ENCODE data around the gene NRXN3. TPM values are rescaled to one million over a fixed set of nuclear protein-coding genes. Genes with fewer than 3 reads are reported as not detected.
"Not testable (repeated sequence)": the region's sequence is repeated elsewhere in the genome, so short reads cannot be mapped to it uniquely, and the experiment has no call there.

The NRXN3 gene
- total RNA-seq, 2 donors from 2014 or later = not detected

DNA sequence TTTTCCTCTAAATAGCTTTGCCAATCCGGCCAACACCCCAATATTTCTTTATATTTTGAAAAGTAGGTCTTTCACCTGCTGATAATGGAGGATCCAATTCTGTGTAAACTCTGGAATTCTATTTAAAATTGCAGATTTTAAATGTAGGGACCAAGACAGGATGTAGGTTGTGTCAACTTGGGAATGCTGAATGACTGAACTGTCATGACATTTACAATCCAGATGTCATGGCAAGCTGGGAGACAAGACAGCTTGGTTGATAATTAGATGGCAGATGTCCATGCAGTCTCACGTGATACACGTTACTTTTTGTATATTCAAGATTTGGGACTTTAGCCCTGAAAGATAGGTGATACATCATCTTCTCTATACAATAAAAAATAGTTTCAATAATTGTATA, 1564.0 kb downstream of the NRXN3 start:
- Mint-ChIP-seq H3K4me1 (no peaks in the 10 kb centered on the region), H3K4me3 (no peak overlapping the region), H3K27me3 (no peaks in the 10 kb centered on the region), H3K27ac (no peak overlapping the region), H3K36me3 (ENCODE audit: low read depth) (no peaks in the 10 kb centered on the region)
- DNase-seq (no peak), ATAC-seq (no peak)
- H3K9me3 ChIP-seq (ENCODE audit: control insufficient read depth, low read length, poor library complexity, severe bottlenecking) = no peaks in the 10 kb centered on the region

GRCh38 chr14:79734656-79735055, 1564.5 kb downstream of the NRXN3 start:
- no peak for ATAC-seq
- Mint-ChIP-seq H3K36me3 (ENCODE audit: low read depth) (no peaks in the 10 kb centered on the region), H3K4me3 (no peak overlapping the region), H3K4me1 (no peaks in the 10 kb centered on the region), H3K27ac (no peak overlapping the region), H3K27me3 (no peaks in the 10 kb centered on the region)
- no peak for DNase-seq
- no peaks in the 10 kb centered on the region for H3K9me3 ChIP-seq (ENCODE audit: control insufficient read depth, low read length, poor library complexity, severe bottlenecking)

DNA sequence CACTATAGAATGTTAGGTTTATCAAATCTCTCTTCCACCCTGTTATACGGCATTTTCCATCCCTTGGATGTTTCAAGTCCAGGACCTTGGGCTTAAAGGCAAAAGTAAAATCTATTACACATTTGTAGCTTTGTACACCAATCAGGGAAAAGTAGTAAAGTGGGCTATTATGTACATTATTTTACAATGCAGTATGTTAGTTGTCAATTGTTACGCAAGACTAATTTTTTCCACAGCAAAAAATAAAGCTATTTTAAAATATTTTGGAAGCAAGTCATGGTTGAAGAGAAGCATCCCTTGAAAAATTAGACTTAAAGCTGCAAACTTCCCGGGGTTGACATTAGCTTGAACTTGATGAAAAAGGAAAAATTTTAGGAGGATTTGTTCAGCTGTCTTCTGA, 1564.9 kb downstream of the NRXN3 start:
- Mint-ChIP-seq H3K27me3 (no peaks in the 10 kb centered on the region), H3K4me3 (no peak overlapping the region)
- no peak for ATAC-seq

DNA sequence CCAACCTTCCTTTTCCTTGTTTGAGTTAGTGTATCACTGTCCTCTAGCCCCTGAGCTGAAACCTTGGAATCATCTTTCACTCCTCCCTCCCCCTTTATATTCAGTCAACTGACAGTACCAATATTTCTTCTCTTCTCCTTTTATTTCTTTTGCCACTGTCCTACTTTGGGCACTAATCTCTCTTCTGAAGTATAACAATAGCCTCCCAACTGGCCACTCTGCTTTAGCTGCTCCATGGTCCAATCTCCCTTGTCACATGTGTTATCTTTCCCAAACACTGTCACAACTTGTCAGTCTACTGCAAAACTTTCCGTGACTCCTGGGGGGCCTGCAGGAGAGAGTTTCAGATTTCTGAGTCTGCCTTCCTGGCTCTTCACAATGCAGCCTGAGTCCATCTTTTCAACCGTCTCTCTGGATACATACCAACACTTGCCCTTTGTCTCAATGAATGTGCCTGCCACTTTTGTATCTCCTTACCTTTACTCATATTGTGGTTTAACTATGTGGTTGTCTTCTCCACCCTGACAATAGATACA, 1570.0 kb downstream of the NRXN3 start:
- H3K27me3 Mint-ChIP-seq = no peaks in the 10 kb centered on the region
- DNase-seq = no peak
- no peak for ATAC-seq
- no peak overlapping the region for H3K4me3 Mint-ChIP-seq
- no peaks in the 10 kb centered on the region for H3K4me1 Mint-ChIP-seq
- no peaks in the 10 kb centered on the region for H3K36me3 Mint-ChIP-seq (ENCODE audit: low read depth)
- H3K27ac Mint-ChIP-seq = no peak overlapping the region
- no peaks in the 10 kb centered on the region for H3K9me3 ChIP-seq (ENCODE audit: control insufficient read depth, low read length, poor library complexity, severe bottlenecking)

More for the DNA sequence above, 1564.9 kb downstream of the NRXN3 start:
- DNase-seq = no peak
- Mint-ChIP-seq H3K36me3 (ENCODE audit: low read depth) (no peaks in the 10 kb centered on the region), H3K27ac (no peak overlapping the region), H3K4me1 (no peaks in the 10 kb centered on the region)
- no peaks in the 10 kb centered on the region for H3K9me3 ChIP-seq (ENCODE audit: control insufficient read depth, low read length, poor library complexity, severe bottlenecking)

DNA sequence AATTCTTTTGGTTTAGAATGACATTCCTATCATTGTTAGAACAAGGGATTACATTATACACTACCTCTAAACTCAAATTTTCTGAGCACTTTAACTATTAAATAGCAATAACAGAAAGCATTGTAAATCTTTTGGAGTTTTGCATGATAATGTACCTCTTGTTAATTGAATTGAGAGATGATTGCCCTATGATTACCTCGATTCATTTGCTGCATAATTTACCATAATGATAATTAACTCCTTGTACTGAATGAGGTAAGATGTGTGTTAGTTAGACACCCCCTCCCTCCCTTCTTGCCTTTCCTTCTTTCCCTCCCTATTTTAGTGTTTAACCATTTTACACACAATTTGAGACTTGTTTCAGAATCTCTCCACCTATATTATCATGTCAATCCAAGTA, 1572.0 kb downstream of the NRXN3 start:
- ATAC-seq (no peak), DNase-seq (no peak)
- H3K9me3 ChIP-seq (ENCODE audit: control insufficient read depth, low read length, poor library complexity, severe bottlenecking) = no peaks in the 10 kb centered on the region
- Mint-ChIP-seq H3K4me1 (no peaks in the 10 kb centered on the region), H3K27me3 (no peaks in the 10 kb centered on the region), H3K36me3 (ENCODE audit: low read depth) (no peaks in the 10 kb centered on the region), H3K4me3 (no peak overlapping the region), H3K27ac (no peak overlapping the region)

GRCh38 chr14:79745046-79745445, 1574.9 kb downstream of the NRXN3 start:
- no peaks in the 10 kb centered on the region for H3K9me3 ChIP-seq (ENCODE audit: control insufficient read depth, low read length, poor library complexity, severe bottlenecking)
- Mint-ChIP-seq H3K27ac (no peak overlapping the region), H3K4me1 (no peaks in the 10 kb centered on the region), H3K27me3 (no peaks in the 10 kb centered on the region), H3K4me3 (no peak overlapping the region), H3K36me3 (ENCODE audit: low read depth) (no peaks in the 10 kb centered on the region)
- no peak for DNase-seq
- no peak for ATAC-seq

GRCh38 chr14:79749065-79749464, 1578.9 kb downstream of the NRXN3 start:
- DNase-seq (no peak), ATAC-seq (no peak)
- H3K27ac Mint-ChIP-seq = no peak overlapping the region
- no peaks in the 10 kb centered on the region for H3K27me3 Mint-ChIP-seq
- no peak overlapping the region for H3K4me3 Mint-ChIP-seq
- no peaks in the 10 kb centered on the region for H3K4me1 Mint-ChIP-seq
- H3K9me3 ChIP-seq (ENCODE audit: control insufficient read depth, low read length, poor library complexity, severe bottlenecking) = no peaks in the 10 kb centered on the region
- H3K36me3 Mint-ChIP-seq (ENCODE audit: low read depth) = no peaks in the 10 kb centered on the region

- Mint-ChIP-seq H3K4me1 (no peaks in the 10 kb centered on the region), H3K27me3 (no peaks in the 10 kb centered on the region), H3K36me3 (ENCODE audit: low read depth) (no peaks in the 10 kb centered on the region), H3K27ac (no peak overlapping the region), H3K4me3 (no peak overlapping the region)
- ATAC-seq (no peak), DNase-seq (no peak)
- H3K9me3 ChIP-seq (ENCODE audit: control insufficient read depth, low read length, poor library complexity, severe bottlenecking) = no peaks in the 10 kb centered on the region
These were observed 1588.8 kb downstream of the NRXN3 start for GRCh38 chr14:79758985-79759384.

DNA sequence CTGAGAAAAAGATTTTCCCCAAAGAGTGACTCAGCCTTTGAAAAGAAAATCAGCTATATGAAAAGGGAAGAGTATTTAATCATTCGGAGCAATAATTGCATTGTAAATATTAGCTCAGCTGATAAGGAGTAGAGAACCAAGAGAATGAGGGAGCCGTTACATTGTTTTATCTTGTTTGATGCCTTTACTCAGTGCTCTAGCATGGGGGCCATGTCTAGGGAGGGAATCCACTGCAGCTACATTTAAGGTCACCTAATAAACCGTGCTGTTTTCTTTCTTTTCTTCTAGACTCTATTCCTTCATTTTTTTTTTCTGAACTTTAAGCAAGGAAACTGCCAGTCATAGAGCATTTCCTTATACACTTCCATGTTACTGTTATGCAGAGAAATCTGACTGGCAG, 1594.2 kb downstream of the NRXN3 start:
- H3K27me3 Mint-ChIP-seq = no peaks in the 10 kb centered on the region
- H3K4me3 Mint-ChIP-seq = no peak overlapping the region
- H3K9me3 ChIP-seq (ENCODE audit: control insufficient read depth, low read length, poor library complexity, severe bottlenecking) = no peaks in the 10 kb centered on the region
- H3K27ac Mint-ChIP-seq = no peak overlapping the region
- H3K4me1 Mint-ChIP-seq = no peaks in the 10 kb centered on the region
- no peaks in the 10 kb centered on the region for H3K36me3 Mint-ChIP-seq (ENCODE audit: low read depth)
- DNase-seq (no peak), ATAC-seq (no peak)

GRCh38 chr14:79766511-79766910, 1596.3 kb downstream of the NRXN3 start:
- no peaks in the 10 kb centered on the region for H3K27me3 Mint-ChIP-seq
- no peaks in the 10 kb centered on the region for H3K36me3 Mint-ChIP-seq (ENCODE audit: low read depth)
- no peak overlapping the region for H3K4me3 Mint-ChIP-seq
- ATAC-seq = no peak
- no peaks in the 10 kb centered on the region for H3K9me3 ChIP-seq (ENCODE audit: control insufficient read depth, low read length, poor library complexity, severe bottlenecking)
- H3K4me1 Mint-ChIP-seq = no peaks in the 10 kb centered on the region
- H3K27ac Mint-ChIP-seq = no peak overlapping the region
- DNase-seq = no peak

GRCh38 chr14:79767251-79767650, 1597.1 kb downstream of the NRXN3 start:
- Mint-ChIP-seq H3K27me3 (no peaks in the 10 kb centered on the region), H3K36me3 (ENCODE audit: low read depth) (no peaks in the 10 kb centered on the region), H3K27ac (no peak overlapping the region), H3K4me1 (no peaks in the 10 kb centered on the region), H3K4me3 (no peak overlapping the region)
- no peak for ATAC-seq
- no peak for DNase-seq
- no peaks in the 10 kb centered on the region for H3K9me3 ChIP-seq (ENCODE audit: control insufficient read depth, low read length, poor library complexity, severe bottlenecking)

DNA sequence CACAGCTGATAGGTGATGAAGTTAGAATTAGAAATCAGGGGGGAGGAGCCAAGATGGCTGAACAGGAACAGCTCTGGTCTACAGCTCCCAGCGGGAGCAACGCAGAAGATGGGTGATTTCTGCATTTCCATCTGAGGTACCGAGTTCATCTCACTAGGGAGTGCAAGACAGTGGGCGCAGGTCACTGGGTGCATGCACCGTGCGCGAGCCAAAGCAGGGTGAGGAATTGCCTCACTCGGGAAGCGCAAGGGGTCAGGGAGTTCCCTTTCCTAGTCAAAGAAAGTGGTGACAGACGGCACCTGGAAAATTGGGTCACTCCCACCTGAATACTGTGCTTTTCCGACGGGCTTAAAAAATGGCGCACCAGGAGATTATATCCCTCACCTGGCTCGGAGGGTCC, 1597.5 kb downstream of the NRXN3 start:
- DNase-seq; H3K36me3 Mint-ChIP-seq (ENCODE audit: low read depth); ATAC-seq; H3K27me3 Mint-ChIP-seq; H3K27ac Mint-ChIP-seq; H3K4me1 Mint-ChIP-seq; H3K9me3 ChIP-seq (ENCODE audit: control insufficient read depth, low read length, poor library complexity, severe bottlenecking); H3K4me3 Mint-ChIP-seq: not testable (repeated sequence)

DNA sequence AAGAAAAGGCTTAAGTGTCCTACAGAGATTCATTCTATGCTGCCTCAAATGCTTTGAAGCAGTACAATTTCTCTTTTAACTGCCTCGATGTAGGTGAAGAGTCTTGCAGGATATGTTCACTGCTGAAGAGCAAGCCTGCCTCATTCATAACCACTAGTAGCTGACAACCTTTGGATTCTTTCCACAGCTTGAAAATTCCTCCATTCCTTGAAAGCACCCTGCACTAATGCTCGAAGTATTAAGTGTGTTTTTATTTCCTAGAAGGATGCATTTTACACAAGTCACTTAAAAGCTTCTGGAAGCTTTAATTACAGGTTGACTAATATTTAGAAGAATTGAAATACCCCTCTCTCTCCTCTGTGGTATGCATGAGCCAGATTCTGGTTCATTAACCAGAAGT, 1611.7 kb downstream of the NRXN3 start:
- H3K4me3 Mint-ChIP-seq = no peak overlapping the region
- no peaks in the 10 kb centered on the region for H3K4me1 Mint-ChIP-seq
- H3K27me3 Mint-ChIP-seq = no peaks in the 10 kb centered on the region
- H3K36me3 Mint-ChIP-seq (ENCODE audit: low read depth) = no peaks in the 10 kb centered on the region
- no peak for ATAC-seq
- H3K27ac Mint-ChIP-seq = no peak overlapping the region
- H3K9me3 ChIP-seq (ENCODE audit: control insufficient read depth, low read length, poor library complexity, severe bottlenecking) = no peaks in the 10 kb centered on the region
- DNase-seq = no peak

- Mint-ChIP-seq H3K4me3 (no peak overlapping the region), H3K36me3 (ENCODE audit: low read depth) (no peaks in the 10 kb centered on the region), H3K4me1 (no peaks in the 10 kb centered on the region), H3K27me3 (no peaks in the 10 kb centered on the region), H3K27ac (no peak overlapping the region)
- DNase-seq (no peak), ATAC-seq (no peak)
- H3K9me3 ChIP-seq (ENCODE audit: control insufficient read depth, low read length, poor library complexity, severe bottlenecking) = no peaks in the 10 kb centered on the region
These were observed 1612.9 kb downstream of the NRXN3 start for GRCh38 chr14:79783041-79783440.
